IPS-NIHi7 (cell line): ENCODE measurements around the gene CAMK1D.

Source experiments
- DNase-seq: peaks from one replicate; pipeline ENCODE4 v3.0.0; 2012; ENCODE audit warnings: mixed read lengths; ENCODE audit errors: extremely low spot score

CAMK1D gene

GRCh38 chr10:12822126-12822892 lies 473.0 kb downstream of the CAMK1D start:
- no peak for DNase-seq

GRCh38 chr10:12822893-12823170 lies 473.5 kb downstream of the CAMK1D start:
- no peak for DNase-seq

DNA sequence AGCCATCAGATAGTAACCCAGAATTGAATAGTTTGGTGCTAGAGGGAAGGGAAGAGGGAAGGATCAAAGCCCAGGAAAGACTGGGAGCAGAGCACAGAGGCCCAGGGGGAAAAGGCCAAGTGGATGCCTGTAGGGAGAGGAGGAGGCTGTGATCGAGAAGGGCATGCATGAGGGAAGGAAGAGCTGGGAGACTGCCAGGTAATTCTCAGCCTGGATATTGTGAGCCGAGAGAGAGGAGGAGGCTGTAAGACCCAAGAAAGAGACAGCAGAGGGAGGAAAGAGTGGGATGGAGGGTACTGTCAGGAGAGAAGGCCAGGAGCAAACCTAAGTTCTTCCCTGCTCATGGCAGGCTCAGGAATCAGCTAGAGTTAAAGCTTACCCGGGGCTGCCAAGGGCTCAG lies 474.0 kb downstream of the CAMK1D start:
- no peak for DNase-seq

DNA sequence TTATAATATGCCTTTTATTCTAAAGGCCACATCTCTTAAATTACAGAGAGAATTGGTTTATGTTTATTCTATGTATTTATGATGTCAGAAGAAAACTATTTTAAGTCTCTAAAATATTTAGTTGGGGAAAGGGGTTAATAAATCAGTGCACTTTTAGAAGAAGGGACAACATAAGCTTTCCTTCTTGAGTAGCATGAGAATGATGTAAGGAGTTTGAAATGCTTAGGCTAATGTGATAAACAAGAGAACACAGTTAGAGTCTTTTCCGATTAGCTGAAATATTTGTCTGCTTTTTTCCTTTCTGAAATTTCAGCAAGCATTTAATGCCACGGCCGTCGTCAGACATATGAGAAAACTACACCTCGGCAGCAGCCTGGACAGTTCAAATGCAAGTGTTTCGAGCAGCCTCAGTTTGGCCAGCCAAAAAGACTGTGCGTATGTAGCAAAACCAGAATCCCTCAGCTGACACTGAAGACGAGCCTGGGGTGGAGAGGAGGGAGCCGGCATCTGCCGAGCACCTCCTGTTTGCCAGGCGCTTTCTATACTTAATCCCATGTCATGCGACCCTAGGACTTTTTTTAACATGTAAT lies 476.0 kb downstream of the CAMK1D start:
- no peak for DNase-seq

- no peak for DNase-seq
Observed at GRCh38 chr10:12826800-12827372, 477.5 kb downstream of the CAMK1D start.

- no peak for DNase-seq
Observed at GRCh38 chr10:12828736-12829135, 479.4 kb downstream of the CAMK1D start.

GRCh38 chr10:12829831-12830390 lies 480.6 kb downstream of the CAMK1D start:
- DNase-seq, result no peak

DNA sequence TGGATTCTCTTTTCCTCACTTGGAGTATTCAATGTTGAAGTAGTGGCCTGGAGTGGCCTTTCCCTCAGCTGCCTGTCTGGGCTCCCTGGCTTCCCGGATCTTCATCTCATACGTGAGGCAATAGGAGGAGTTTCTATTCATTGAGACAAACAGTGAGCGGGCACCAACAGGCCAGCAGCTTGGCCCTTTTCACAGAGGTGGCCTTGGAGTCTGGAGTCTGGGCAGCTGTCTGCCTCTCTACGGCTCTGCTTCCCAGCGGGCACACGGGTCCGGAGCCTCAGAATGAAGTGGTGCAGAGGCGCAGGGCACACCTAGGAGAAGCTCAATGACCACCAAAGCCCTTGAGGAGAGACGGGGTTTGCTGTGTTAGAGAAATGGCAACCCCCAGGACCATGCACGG lies 482.7 kb downstream of the CAMK1D start:
- DNase-seq, result no peak

DNA sequence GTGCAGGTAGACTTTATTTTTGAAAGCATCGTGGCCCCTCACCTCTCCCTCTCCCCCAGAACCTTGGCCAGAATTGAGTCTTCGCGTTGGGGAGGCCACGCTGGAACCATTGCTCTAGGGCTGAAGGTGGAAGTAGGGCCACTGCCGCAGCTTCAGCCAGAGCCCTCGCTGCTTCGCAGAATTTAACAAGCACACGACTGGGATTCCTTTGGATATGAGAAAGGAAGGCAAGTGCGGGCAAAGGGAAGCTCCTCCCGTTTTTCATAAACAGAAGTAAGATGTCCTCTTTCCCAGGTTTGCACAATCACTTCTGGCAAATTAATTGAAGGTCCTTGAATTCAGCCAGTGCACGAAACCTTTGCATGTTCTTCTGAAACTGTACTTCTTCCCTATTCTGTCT lies 484.1 kb downstream of the CAMK1D start:
- DNase-seq, result no peak

DNA sequence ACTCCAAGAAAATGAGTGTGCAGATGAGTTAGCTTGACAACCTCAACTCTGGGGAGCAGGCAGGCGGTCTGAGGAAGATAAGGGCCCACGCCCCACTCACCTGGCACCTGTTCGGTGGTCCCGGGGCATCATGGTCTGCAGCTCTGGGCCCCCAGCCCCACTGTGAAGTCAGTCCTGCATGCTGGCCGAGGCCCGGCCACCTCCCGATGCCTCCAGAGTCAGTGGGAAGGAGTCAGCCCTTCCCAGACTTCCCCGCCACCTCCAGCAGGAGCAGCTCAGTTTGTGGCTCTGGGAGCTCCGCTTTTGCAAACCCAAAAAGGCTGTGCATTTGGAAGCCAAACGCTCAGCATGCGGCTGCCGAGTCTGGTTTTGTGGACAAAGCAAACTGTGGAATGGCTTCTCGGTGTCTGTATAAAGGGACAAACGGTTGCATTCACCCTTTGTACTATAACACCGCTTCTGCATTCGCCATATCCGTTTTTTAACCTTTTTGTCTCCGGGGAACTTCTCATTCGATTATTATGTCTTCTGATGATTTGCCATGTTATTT lies 484.8 kb downstream of the CAMK1D start:
- no peak for DNase-seq

DNA sequence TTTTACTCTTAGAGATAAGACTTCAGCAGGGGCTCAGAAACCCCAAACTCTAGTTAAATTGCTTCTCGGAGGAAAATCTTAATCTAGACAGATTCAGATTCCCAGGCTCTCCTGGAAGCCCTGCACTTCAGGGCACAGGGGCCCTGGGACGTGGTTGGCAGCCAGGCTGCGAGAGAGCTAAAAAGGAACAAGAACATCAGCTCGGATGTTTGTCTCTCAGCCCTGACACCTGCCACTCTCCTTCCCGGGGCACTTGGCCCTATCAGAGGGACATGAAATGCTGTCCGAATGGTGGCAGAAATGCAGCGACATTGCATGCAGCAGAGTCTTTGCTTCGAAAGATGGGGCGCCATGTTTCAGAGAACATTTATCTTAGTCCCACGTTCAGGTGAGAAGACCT lies 485.4 kb downstream of the CAMK1D start:
- DNase-seq, result no peak

DNA sequence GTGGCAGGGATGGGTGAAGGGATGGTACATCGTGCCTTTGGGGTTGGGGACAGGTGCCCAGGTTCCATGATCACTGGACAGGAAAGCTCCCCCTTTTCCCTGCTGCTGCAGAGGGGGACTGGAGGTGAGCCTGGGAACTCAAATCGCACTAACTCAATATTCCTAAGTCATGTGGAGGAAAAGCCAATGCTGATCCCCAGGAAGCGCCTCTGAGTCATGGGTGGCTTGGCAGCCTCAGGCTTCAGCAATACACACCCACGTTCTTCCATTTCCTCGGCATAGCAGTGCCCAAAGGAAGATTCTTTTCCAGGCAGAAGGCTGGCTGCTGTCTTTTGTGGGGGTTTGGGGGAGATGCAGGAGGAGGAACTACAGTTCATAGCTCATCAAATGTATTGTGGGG lies 486.4 kb downstream of the CAMK1D start:
- no peak for DNase-seq

- no peak for DNase-seq
Observed at GRCh38 chr10:12838366-12838765, 489.0 kb downstream of the CAMK1D start.

DNA sequence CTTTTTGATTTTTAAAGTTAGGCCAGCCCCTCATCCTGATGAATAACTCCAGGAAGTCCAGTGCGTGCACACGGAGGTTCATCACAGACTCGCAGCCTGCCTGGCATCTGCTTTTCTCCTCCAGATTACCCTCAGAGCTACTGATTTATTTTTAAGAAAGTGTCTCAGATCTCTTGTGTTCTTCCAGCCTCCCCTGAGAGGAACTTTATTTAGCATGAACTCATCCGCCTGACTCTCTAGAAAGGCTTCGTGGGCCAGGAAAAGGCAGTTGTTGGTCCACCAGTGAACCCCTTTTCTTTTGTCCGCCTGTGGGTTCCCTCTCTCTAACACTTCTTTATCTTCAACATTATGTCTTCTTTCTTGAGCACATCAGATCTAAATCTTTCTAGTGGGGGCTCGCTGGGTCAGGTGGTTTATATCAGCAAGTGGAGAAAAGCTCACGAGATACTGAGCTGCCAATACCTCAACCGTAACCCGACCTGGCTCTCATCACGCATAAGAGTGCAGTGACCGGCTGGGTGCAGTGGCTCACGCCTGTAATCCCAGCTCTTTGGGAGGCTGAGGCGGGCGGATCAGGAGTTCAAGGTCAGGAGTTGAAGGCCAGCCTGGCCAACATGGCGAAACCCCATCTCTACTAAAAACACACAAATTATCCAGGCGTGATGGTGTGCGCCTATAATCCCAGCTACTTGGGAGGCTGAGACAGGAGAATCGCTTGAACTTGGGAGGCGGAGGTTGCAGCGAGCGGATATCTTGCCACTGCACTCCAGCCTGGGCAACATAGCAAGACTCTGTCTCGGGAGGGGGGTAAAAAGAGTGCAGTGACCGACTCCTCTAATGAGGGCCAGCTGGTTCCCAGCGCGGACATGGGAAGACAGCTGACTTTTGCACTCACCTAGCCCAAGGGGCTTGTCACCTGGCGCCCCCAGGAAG lies 489.9 kb downstream of the CAMK1D start:
- DNase-seq, result no peak

DNA sequence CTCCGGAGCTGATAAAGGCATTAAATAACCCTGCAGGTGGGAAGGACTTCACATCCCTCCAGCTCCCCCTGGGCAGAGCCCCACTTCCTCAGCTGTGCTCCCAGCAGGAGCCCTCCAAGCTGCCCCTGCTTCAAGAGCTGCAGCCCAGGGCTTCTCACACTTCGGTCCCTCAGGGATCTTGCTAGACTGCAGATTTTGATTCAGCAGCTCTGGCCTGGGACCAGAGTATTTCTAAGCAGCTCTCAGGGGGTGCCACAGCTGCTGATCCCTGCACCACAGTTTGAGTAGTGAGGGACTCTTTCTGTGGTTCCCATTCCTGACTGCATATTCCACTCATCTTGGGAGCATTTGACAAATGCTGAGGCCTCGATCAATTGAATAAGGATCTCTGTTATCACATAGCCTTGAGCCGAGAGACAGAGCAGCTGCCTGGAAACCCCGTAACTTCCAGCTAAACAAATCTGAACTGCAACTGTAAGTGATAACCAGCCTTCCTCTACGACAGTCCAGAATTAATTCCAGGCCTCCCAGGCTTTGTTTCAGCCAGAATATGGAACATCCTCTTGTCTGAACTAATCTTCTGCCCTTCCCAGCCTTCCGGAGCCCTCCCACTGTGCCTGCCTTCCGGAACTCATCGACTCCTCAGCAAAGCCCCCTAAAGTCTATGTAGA lies 490.7 kb downstream of the CAMK1D start:
- DNase-seq, result no peak

GRCh38 chr10:12841426-12841825 lies 492.1 kb downstream of the CAMK1D start:
- DNase-seq, result no peak

- no peak for DNase-seq
Observed at GRCh38 chr10:12841826-12842225, 492.5 kb downstream of the CAMK1D start.

DNA sequence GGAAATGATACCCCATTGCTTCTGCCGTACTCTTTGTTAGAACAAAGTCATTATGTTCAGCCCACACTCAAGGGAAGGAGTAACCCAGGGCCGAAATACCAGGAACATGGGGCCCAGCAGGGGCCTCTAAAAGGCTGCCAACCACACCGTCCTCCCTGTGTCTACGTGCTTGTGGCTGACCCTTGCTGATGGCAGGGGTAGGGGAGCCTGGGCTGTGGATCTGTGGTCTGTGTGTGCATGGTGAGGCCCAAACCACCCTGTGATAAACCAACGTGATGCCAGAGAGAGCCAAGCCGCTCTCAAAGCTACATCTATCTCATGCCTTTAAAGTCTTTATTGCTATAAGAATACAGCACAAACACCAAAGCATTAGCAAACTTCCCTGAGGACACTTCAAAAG lies 493.0 kb downstream of the CAMK1D start:
- DNase-seq, result no peak

- no peak for DNase-seq
Observed at GRCh38 chr10:12843296-12843945, 494.1 kb downstream of the CAMK1D start.

DNA sequence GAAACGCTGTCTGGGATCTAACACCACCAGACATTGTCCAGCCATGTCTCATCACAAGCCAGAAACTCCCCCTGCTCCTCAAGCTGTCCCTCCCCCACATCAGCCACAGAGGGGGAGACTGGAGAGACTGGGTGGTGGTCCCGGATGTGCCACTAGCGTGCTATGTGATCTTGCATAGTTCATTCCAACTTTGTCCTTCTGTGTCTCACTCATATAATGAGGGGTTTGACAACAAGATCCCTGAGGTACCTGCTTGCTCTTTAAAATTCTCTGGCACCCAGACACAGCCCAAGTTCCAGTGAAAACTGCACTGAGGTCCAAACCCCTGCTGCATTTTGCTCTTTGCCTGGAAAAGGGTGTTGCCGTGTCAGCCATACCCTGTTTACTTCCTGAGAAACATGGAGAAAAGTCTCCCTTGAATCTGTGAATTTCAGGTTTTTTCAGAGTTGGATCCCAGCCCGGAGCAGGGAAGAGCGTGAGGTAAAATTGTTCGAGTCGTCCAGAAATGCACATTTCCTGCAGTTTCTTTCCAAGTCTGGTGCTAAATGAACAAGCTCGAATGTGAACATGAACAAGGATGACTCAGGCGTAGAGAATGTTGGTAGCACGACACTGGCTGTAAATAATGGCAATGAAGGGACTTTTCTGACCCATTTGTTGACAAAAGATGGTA lies 495.6 kb downstream of the CAMK1D start:
- no peak for DNase-seq
